ENCODE results near the gene IP6K3. TPM values are rescaled to one million over a fixed set of nuclear protein-coding genes. Genes with fewer than 3 reads are reported as not detected.

The IP6K3 gene
- total RNA-seq, 1 experiment from 2014 or later: not detected

DNA sequence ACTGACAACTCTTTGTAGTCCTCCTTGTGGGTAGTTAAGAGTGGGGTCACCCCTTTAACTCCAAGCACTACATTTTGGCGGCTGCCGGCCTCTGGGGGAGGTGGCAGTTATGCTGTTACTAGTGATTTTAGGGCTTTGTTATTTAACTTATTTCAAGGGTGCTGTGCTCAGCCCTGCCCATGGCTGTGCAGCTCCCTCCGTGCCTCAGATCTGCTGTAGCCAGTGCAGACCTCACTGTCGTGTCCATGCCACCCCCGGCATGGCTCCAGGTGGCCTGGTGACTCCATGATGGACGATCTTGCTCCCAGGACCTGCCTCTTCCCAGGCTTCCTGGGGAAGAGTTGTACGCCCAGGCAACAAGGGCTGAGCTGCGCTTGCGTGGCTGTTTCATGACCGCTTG lies 50.6 kb downstream of the IP6K3 start:
- no peak for ATAC-seq
- H3K27me3 ChIP-seq (ENCODE audit: control insufficient read depth, insufficient read depth, low read length): no peaks in the 10 kb centered on the region
- TSS peak; percentile 84 for BruUV-seq (replicated peaks)
- in situ Hi-C loops (cut with HindIII; ENCODE audit: low pct_unique_long_range_greater_than_20kb, low sequenced_read_pairs) (no loop called here), intact Hi-C loops (cut with micrococcal nuclease; ENCODE audit: unreplicated experiment) (no loop called here)
- peaks cover 44% of the 10 kb centered on the region for H3K4me1 ChIP-seq (ENCODE audit: control insufficient read depth, insufficient read depth, low read length)
- POLR2A ChIA-PET: no interaction called here
- H3K9me3 ChIP-seq (ENCODE audit: control insufficient read depth, insufficient read depth, low read depth, low read length): no peaks in the 10 kb centered on the region
- H3K36me3 ChIP-seq (ENCODE audit: control insufficient read depth, insufficient read depth, low read length): peaks cover 7% of the 10 kb centered on the region; the same call in 1 of the 2 replicates
- no peak for DNase-seq (ENCODE audit: low read depth, low spot score)
- TF ChIP-seq SIN3A (IDR thresholded peaks at IDR 0.05; ENCODE audit: borderline replicate concordance, insufficient read depth, low read depth, low read length) (no peak), TCF7L2 (IDR thresholded peaks at IDR 0.05; ENCODE audit: low read depth, low read length) (no peak), POLR2AphosphoS5 (IDR thresholded peaks at IDR 0.05; ENCODE audit: low read depth, low read length) (no peak), REST (IDR thresholded peaks at IDR 0.05; ENCODE audit: insufficient read depth in 1 of 2, low read depth in 2 of 2, low read length in 1 of 2) (no peak)
- TF ChIP-seq, protein P1, sequence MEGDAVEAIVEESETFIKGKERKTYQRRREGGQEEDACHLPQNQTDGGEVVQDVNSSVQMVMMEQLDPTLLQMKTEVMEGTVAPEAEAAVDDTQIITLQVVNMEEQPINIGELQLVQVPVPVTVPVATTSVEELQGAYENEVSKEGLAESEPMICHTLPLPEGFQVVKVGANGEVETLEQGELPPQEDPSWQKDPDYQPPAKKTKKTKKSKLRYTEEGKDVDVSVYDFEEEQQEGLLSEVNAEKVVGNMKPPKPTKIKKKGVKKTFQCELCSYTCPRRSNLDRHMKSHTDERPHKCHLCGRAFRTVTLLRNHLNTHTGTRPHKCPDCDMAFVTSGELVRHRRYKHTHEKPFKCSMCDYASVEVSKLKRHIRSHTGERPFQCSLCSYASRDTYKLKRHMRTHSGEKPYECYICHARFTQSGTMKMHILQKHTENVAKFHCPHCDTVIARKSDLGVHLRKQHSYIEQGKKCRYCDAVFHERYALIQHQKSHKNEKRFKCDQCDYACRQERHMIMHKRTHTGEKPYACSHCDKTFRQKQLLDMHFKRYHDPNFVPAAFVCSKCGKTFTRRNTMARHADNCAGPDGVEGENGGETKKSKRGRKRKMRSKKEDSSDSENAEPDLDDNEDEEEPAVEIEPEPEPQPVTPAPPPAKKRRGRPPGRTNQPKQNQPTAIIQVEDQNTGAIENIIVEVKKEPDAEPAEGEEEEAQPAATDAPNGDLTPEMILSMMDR (IDR thresholded peaks at IDR 0.05): no peak
- CTCF ChIA-PET: no interaction called here
- H3K27ac ChIP-seq (ENCODE audit: low read length): peak overlapping the region; percentile 75; the same call in 1 of the 2 replicates
- H3K4me3 ChIP-seq (ENCODE audit: low read depth in 2 of 2, low read length in 2 of 2): no peak overlapping the region

DNA sequence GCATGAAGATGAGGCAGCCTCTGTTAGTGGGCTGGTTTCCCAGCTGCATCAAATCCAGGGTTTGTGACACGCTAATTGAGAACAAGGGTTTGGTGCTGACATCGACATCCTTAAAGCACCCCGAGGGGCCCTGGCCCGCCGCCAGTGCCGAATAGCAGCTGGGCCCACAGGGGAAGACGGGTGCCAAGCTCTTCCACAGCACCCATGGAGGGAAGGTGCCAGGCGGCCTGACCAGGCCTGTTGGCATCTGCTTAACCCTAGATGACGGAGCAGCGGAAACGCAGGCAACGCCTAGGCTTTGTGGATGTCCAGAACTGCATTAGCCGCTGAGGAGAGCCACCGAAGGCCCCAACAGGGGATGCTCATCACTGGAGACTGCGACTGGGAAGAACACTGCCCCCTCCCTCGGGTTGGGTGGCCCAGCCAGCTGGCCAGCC lies 51.2 kb downstream of the IP6K3 start:
- ATAC-seq (no peak), DNase-seq (ENCODE audit: low read depth, low spot score) (no peak)
- no peak overlapping the region for H3K4me3 ChIP-seq (ENCODE audit: low read depth in 2 of 2, low read length in 2 of 2)
- no peak for TF ChIP-seq POLR2AphosphoS5 (IDR thresholded peaks at IDR 0.05; ENCODE audit: low read depth, low read length)
- TF ChIP-seq TCF7L2 (IDR thresholded peaks at IDR 0.05; ENCODE audit: low read depth, low read length): no peak
- no peak for TF ChIP-seq SIN3A (IDR thresholded peaks at IDR 0.05; ENCODE audit: borderline replicate concordance, insufficient read depth, low read depth, low read length)
- TF ChIP-seq, protein P1 (IDR thresholded peaks at IDR 0.05): no peak
- TF ChIP-seq REST (IDR thresholded peaks at IDR 0.05; ENCODE audit: insufficient read depth in 1 of 2, low read depth in 2 of 2, low read length in 1 of 2): no peak
- H3K9me3 ChIP-seq (ENCODE audit: control insufficient read depth, insufficient read depth, low read depth, low read length): no peaks in the 10 kb centered on the region
- H3K4me1 ChIP-seq (ENCODE audit: control insufficient read depth, insufficient read depth, low read length): peaks cover 44% of the 10 kb centered on the region
- H3K27me3 ChIP-seq (ENCODE audit: control insufficient read depth, insufficient read depth, low read length): no peaks in the 10 kb centered on the region
- ChIA-PET CTCF (interaction anchor here (0.6 kb wide), 1 partner anchor 16 kb away, joined by 3 read pairs; the partner anchor contains the start of gene UQCC2), POLR2A (no interaction called here)
- H3K27ac ChIP-seq (ENCODE audit: low read length): peak overlapping the region; percentile 65
- peaks cover 7% of the 10 kb centered on the region; the same call in 1 of the 2 replicates for H3K36me3 ChIP-seq (ENCODE audit: control insufficient read depth, insufficient read depth, low read length)
- intact Hi-C loops (cut with micrococcal nuclease; ENCODE audit: unreplicated experiment) (no loop called here), in situ Hi-C loops (cut with HindIII; ENCODE audit: low pct_unique_long_range_greater_than_20kb, low sequenced_read_pairs) (no loop called here)
- BruUV-seq (replicated peaks): no TSS peak

Data from Panc1 (cell line).